ENCODE results near the gene TRIM54.
"Not testable (repeated sequence)": the region's sequence is repeated elsewhere in the genome, so short reads cannot be mapped to it uniquely, and the experiment has no call there.

TRIM54 gene

DNA sequence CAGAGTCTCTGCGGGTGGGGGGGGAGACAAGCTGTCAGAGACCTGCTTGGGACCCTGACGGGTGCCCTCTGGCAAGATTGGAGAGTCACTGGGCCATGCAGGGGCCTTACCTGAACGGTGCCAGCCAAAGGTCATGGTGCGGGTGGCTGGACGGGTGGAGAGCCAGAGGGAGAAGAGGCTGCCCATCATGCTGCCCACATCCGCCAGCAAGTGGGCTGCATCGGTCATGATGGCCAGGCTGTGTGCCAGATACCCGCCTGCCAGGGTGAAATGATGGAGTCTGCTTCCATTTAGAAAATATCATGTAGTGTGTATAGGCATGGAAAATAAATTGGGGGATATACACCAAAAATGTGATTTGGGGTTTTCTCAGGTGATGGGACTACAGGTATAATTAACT, 24.2 kb upstream of the TRIM54 start:
- no peak for DNase-seq

DNA sequence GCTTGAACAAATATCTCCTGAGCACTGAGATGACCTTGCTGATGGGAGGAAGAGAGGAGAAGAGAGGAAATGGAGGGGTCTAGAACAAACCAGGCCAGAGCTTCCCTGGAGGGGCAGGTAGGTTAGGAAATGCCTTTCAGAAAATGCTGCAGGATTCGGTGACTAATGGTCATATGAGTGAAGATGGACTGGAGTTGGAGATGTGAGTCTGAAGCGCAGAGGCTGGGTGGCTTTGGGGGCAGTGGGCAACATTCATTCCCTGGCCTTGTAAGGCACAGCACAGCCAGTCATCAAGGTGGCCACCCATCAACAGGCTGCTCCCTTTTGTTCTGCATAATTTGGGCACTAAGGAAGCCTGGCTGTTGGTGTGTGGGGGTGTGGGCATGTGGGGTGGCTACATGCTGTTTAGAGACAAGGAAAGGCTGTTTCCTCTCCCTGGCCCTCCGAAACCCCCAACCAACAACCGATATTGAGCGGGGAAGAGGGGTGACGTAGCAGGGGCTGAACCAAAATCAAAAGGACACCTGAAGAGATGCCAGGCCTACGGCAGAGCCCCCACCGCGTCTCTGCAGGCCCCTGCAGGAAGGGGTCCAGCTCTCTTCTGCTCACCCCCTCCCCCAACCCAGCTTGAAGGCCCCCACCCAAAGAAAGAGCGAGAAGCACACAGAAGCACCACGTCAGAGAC, 20.8 kb upstream of the TRIM54 start:
- DNase-seq, result no peak

DNA sequence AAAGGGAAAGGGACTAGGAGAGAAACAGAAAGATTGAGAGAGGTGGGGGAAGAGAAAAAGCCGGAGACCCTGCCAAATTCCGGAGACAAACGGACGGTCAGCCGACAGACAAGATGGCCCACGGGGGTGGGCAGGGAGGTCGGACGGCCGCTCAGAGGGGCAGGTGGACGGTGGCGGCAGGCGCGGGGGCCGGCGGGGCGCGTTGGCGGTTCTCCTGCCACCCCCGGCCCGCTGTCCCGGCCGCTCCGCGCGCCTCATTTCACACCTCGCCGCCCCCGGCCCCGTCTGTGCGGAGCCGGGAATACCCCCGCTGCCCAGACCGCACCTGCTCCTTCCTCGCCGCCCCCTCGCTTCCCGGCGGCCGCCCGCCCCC, 20.3 kb upstream of the TRIM54 start:
- no peak for DNase-seq

DNA sequence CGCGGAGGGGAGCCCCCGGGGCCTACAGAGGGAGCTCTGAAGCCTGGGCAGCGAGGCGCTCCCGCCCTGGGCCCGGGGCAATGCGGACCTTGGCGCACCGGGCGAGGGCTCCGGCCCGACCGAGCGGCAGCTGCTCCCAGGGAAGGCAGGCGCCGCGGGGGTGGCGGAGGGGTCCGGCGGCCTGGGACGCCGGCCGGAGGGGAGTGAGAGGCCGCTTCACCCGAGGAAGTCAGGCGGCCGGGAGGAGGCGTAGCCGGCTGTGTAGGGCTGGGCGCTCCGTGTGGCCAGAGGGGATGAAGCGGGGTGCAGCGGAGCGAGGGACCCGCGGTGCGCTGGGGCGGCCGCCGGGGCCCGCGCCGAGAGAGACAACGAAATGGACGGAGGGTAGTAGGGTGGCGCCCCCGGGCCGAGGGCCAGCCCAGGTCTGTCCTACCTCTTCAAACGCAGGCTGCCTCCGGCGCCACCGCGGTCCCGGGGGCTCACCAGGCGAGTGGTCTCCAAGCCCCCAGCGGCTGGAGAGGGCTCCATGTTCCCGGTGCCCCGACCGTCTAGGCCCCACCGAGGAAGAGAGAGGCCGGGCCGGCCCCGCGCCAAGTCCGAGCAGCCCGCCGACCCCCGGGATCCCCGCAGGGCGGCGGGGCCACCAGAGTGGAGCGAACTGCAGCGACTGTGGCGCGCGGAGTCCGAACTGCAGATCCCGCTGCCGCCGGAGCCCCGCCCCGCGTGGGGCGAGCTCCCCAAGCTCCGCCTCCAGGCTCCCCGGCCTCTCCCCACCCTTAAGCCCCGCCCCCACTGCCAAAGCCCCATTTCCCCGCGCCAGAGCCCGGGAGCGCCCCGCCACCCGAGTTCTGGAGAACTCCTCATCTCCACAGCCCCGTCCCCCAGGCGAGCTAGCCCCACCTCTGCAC, 19.6 kb upstream of the TRIM54 start, which contains the start of gene SLC30A3:
Gene SLC30A3 (minus strand): TSS at position 669 of the 908 bp plus-strand sequence. CDS start 141 bp downstream, at position 528.
- peak; percentile 41 for DNase-seq

DNA sequence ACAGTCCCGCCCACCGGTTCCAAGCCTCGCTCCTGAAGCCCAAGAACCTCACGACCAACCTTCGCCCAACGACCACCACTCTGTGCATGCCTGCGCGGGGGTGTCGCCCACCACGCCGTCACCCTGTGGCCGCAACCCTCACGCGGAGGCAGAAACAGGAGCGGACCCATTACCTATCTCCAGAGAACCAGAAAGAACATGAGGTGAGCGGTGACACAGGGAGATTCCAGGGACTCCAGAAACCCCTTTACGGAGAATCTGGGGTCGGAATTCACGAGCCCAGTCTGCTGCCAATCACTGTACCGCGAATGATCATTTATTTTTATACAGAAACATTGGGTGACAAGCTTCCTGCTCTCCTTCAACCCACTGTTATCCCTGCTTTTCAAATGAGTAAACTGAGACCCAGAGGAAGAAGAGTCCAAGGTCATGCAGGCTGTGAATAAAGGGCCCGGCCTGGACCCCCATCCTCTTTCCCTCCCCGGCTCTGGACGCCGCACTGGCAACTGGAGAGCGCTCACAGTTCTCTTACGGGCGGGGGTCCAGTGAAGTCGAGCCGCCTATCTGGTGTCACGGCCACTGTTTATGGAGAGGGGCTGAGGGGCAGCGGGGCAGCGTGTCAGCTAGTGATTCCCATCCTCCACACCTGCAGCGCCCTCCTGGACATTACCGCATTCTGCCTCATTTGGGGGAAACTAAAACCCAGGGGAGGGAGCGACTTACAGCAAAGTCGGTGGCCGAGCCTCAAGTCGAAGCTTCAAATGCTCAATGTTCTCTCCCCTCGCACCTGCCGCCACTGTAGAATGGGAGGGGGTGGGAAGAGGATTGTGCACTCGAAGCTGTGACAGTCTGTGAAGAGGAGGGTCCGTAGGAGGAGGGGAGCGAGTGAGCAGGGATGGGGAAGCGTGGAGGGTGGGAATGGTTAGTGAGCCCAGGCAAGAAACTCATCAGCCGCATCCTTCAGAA, 18.7 kb upstream of the TRIM54 start:
- DNase-seq, result no peak

DNA sequence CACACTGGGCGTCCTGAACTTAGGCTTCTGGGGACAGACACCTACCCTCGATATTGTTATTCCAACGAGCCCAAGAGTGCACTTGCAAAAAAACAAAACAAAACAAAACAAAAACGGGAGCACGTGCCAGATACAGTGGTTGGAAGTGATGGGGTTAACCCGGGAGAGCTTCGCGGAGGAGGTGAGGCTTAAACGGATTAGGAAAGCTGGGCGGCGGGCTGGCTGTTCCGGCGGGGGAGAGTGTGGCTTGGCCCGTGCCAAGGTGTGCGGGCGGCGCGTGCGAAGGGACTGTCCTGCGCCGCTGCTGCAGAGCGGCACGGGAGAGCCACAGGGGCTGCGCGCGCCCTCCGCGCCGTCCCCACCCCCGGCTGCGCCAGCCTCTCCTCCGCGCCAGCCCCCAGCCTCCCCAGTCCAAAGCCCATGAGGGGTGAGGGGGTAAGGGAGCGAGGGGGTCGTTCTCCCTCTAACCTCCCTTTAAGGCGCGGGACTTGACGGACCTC, 17.9 kb upstream of the TRIM54 start:
- DNase-seq, result no peak

DNA sequence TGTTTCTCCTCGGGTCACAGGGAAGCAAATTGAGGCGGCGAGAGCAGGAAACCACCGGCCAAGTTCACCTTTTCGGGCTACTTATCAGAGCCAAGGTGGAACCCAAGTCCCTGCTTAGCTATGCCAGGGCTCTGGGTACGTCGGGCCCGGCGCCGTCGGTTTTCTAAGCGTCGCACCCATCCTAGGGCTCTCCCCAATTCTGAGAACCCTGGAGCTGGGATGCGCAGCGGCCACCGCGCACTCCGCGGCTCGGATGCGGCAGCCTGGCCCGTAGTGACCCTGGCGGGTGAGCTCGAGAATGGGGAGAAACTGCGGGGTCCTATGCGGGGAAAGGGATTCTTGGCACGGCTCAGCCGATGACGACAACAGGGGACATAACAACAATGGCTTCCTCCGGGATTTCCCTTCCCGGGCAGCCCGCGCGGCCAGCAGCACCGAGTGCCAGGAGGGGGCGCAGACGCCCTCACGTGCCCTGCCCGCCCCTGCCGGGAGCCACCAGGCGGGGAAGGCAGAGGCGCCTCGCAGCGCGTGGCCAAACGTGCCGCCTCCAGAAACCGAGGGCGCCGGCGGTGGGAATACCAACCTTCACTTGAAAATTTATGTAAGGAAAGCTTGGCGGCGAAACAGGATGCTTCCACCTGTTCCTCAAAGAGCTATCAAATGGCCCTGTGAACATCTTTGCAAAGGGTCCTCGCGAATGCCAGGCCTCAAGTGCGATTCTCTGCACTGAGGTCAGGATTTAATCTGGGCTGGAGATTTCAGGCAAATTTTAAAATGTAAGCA, 17.3 kb upstream of the TRIM54 start:
- peak; percentile 82 for DNase-seq

DNA sequence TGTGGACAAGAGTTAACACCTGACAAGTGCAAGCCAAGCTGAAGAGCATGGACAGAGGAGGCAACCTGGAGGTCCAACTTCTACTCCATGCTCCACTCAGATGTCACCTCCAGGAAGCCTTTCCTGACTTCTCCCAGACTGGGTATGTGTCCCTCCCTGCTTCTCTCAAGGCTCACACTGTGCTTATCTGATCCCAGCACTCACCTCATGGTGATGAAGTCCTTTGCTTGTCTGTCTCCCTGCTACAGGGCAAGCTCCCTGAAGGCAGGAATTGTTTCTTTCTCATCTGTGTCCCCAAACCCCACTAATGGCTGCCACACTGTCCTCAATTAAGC, 16.7 kb upstream of the TRIM54 start:
- no peak for DNase-seq

DNA sequence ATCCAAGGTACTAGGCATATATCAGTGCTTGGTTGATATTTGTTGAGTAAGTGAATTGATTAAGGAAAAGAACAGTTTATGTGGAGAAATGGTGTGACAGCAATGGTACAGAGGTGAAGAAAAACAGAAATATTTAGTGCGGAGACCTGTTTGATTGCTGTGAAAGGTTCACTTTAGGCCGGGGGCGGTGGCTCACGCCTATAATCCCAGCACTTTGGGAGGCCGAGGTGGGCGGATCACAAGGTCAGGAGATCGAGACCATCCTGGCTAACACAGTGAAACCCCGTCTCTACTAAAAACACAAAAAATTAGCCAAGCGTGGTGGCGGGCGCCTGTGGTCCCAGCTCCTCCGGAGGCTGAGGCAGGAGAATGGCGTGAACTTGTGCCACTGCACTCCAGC, 13.9 kb upstream of the TRIM54 start:
- DNase-seq, result not testable (repeated sequence)

DNA sequence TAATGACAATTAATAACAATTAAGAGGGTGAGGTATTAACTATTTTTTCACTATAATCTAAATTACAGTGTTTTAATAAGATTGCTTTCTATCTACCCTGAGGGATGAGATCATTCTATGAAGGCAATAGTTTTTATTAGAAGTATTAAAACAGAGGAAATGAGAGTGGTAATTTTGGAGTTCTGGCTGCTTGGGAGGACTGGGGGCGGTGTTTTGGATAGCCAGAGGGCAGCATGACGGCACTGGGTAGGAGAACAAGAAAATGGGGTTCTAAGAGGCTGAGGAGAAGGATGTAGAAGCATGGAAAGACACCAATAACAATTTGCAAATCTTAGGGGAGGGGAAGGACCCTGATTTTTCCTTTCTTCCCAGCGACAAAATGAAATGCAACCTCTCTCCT, 12.1 kb upstream of the TRIM54 start:
- no peak for DNase-seq

DNA sequence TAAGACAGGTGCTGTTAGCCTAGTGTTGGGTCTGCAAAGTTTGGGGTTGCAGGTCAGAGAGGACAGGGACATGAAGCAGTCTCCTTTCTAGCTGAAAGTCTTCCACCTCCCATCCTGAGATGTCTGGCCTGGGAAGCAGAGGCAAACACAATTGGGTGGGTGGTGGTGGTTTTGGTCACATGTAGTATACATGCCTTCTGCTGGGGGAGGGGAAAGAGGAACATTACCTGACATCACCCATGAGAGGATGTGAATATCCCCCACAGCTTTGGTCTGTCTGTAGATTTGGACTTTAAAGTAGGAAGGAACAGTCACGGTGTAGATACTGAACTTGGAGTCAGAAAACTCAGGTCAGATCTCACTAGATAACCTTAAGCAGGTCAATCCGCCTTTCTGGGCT, 11.6 kb upstream of the TRIM54 start:
- no peak for DNase-seq

DNA sequence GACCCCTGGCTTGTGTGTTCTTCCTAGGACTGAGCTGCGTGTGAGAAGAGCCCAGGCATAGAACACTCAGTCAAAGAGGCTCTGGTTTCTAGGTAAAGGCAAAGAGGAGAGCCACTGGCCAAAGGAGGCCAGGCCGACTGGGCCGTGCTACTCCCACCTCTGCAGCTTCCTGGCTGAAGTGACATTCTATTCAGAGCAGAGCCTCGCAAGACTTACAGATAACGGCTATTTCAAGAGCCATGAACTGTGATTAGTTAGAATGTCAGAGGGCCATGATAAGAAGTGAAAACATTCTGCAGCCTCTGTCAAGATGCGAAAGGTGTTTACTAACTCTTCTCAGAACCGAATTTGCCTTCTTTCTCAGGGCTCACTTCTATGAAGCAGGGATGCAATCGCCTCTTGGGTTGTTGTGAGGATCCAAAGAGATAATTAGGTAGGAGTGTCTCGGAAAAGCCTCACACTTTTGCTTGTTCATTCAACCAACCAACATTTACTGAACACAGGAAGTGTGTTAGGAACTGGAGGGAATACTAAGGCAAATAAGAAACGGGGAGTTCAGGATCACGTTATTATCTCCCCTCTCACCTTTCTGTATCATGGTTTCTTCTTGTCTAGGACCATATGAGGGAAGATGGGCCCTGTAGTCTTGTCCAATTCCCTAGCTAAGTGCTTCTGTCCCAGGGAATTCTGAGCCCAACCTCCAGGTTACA, 10.4 kb upstream of the TRIM54 start:
- DNase-seq, result no peak

DNA sequence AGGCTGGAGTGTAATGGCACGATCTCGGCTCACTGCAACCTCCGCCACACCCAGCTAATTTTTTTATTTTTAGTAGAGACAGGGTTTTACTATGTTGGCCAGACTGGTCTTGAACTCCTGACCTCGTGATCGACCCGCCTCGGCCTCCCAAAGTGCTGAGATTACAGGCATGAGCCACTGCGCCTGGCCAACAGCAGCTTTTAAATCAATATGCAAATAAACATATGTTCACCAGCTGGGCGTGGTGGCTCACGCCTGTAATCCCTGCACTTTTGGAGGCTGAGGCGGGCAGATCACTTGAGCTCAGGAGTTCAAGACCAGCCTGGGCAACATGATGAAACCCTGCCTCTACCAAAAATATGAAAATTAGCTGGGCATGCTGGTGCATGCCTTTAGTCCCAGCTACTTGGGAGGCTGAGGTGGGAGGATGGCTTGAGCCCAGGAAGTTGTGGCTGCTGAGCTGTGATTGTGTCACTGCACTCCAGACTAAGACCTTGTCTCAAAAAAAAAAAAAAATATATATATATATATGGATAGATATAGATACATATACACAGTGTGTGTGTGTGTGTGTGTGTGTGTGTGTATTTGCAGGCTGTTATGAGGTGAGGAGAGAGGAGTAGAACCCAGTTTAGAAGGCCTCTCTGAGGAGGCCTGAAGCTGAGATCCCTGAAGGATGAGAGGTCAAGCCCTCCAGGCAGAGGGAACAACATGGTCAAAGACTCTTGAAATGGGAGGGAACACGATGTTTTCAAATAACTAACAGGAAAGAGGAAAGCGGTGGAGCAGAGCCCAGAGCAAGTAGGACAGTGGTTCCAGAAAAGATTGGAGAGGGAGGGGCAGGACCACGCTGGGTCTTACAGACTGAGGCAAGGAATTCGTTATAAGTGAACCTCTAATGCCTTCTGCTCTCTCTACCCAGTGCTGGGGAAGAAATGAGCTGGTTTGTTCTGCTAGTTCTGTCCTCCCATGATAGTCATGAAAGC, 9.4 kb upstream of the TRIM54 start:
- DNase-seq, result not testable (repeated sequence)

DNA sequence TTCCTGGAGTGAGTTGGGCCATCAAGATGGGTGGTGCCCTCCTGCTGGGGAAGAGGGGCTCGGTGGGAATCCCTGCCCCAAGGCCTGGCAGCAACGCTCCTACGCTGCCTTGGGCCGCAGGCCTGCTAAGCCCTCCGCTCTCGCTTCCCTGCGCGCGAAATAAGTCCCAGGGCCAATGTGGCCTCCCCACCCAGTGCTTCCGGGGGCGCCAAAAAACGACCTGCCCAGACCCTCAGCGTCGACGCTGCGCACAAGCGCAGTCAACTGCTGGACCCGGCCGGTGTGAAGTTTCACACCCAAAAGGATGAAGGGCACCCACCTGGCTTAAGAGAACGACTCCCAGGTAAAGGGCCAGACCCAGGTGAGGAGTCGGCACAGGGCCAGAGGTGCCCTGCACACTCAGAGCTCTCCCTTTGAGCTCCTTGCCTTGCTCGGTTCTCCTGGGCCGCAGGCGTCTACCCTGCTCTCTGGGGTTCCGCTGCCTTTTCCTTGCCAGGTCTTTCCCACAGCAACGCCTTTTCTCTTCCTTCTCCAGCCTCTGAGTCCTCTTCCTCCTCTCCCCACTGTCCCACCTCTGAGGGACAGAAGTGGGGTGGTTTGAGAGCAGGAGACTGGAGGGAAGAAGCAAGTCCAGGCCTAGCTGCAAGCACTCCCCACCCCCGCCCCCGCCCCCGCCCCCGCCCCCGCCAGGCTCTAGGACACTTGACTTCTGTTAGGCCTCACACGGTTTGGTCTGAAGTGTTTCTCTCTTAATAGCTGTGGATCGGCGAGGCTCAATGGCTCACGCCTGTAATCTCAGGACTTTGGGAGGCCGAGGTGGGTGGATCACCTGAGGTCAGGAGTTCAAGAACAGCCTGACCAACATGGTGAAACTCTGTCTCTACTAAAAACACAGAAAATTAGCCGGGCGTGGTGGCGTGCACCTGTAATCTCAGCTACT, 6.7 kb upstream of the TRIM54 start, which contains the start of gene DNAJC5G:
Gene DNAJC5G (plus strand): TSS at position 223 of the 940 bp plus-strand sequence. CDS start 1,296 bp downstream, outside the sequence.
- DNase-seq, result no peak

DNA sequence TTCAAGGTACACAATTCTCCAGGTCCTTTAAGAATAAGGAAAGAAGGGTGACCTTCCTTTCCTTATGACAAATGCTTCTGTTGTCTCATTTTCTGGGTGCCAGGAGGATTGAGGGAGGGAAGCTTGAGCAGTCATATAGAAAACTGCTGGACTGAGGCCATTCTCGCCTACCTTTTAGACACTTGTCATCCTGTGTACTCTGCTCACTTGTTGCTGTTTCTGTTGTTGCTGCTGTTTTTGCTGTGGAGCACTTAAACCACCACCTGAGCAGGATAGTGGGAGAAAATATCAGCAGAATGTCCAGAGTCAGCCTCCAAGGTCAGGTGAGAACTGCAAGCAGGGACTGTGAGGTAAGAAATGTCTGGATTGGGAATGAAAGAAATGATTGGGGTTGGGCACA, 4.2 kb upstream of the TRIM54 start:
- no peak for DNase-seq

DNA sequence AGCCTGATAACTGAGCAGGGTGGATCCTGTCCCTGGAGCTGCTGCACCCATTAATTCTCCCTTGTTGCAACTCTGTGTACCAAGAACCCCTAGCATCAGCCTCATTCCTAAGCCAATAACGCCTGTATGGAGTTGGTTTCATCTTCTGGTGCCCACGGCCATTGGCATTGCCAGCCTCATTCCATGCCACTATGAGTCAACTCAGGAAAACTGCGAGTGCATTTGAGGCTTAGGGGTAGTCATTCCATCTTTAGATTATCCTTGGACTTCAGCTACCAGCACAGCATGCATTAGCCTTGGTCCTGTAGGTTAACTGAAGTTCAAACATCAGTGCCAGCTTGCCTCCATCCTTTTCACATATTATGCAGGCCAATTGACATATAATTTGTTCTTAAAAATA, 1.4 kb upstream of the TRIM54 start:
- no peak for DNase-seq

DNA sequence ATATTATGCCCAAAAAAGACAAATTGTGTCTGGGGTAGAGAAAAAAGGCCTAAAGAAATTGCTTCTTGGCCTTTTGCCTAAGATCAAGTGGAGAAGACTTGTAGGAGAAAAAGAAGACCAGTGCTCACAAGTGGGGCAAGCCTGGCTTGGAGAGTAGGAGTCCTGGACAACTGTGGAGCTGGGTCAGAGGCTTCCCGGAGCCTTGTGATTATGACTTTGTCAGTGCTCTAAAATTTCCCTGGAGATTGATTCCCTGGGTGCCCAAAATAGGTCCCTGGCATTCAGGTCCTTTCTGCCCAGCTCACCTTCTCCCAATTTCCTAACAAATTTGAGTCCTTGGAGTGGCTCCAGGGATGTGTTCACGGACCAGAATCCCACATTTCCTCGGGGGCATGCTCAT, 787 bp upstream of the TRIM54 start:
- DNase-seq, result no peak

DNA sequence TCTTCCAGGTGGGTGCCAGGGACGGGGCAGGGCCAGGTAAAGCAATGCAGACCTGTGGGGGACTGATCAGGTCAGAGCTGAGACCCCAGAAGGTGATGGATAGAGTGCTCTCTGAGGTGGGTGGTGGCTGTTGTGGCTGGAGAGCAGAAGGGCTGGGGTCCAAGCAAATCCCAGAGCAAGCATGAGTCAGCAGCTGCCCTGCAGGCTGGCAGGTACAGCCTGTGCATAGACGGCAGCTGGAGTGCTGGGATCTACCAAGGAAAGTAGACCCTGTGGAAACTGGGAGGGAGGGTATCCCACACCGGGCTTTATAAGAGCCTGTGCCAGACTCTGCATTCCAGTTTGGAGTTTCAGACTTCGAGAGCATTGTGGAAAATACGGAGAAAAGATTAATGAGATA, 663 bp downstream of the TRIM54 start:
- no peak for DNase-seq

DNA sequence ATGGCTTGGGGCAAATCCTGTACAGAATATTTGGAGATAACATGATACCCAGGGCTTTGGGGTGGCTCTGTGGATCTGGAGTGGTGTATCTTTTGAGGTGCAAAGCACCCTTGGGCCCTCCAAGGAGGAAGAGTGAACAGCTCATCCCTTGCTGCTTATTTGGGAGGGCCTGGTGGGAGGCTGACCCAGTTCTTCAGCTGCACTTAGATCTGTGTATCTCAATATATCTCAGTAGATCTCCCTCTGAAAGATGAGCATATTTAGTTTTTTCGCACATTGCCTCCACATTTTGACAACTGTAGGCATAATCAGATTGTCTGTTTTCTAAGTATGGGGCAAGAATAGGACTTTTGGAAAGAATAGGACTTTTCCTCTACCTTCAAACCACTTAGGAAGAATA, 2.8 kb downstream of the TRIM54 start:
- no peak for DNase-seq

Data from COR-L47 (cell line).